HT1080 (cell line): ENCODE data around the gene P2RY2. TPM values are rescaled to one million over a fixed set of nuclear protein-coding genes. Genes with fewer than 3 reads are reported as not detected.

ENCODE experiments used
- DNase-seq: peaks from one replicate; pipeline ENCODE4 v3.0.0-alpha.2; 2015; ENCODE audit warnings: low read depth
- total RNA-seq: library from RNA; depleted of rRNA; stranded (reverse); fragments of >200 nt; shearing (Covaris generic); gene quantifications from 2 replicates; pipeline ENCODE4 v1.2.3, GENCODE V29; 2014

P2RY2 gene
- total RNA-seq, 1 experiment from 2014 or later: 0.05 TPM

- no peak for DNase-seq
Measured at GRCh38 chr11:73241300-73241699, 23.2 kb downstream of the P2RY2 start.

GRCh38 chr11:73242251-73243092, 24.4 kb downstream of the P2RY2 start:
- peak; percentile 80 for DNase-seq

DNA sequence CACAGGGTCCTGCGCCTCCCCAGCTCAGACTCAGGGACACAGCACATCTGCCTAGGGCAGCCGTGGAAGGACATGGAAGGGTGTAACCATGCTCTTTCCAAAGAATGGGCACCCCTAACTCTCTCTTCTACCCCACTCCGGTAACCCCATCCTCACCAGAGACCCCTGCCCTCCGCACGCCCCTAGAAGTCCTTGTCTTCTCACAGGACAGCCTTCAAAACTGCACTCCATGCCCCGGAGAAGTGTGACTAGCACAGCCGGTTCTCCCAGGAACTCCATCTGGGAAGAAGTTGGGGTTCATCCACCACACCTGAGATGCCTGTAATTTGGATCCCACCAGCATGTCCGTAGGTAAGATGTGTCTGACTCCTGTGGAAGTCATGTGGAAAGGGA, 25.0 kb downstream of the P2RY2 start:
- no peak for DNase-seq

GRCh38 chr11:73244589-73245240, 26.6 kb downstream of the P2RY2 start:
- no peak for DNase-seq

- DNase-seq: no peak
Measured at GRCh38 chr11:73245461-73245860, 27.4 kb downstream of the P2RY2 start.

GRCh38 chr11:73246303-73246702, 28.2 kb downstream of the P2RY2 start:
- DNase-seq: no peak

DNA sequence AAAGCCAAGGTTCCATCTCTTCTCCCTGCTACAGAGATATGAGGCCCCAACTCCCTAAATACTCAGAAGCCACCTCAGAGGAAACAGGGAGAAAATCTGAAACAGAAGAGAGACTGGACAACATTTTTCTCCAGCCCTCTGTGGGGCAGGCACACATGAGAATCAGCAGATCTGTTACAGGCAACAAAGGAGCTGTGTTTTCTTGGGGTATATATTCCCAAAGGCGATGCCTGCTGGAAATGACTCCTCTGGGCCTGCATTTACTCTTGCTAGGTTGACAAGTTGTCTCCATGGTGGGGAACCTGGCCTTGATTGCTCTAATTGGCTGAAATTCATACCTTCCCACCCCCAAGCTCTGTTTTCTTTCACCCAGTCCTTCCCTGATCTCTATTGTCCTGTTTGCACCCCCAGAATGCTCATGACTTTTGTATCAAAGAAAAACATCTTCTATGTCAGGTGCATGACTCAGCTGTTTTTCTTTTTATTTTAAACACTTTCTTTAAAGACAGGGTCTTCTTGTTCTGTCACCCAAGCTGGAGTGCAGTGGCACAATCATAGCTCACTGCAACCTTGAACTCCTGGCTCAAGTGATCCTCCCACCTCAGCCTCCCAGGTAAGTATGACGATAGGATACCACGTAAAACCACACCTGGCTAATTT, 30.6 kb downstream of the P2RY2 start:
- no peak for DNase-seq

DNA sequence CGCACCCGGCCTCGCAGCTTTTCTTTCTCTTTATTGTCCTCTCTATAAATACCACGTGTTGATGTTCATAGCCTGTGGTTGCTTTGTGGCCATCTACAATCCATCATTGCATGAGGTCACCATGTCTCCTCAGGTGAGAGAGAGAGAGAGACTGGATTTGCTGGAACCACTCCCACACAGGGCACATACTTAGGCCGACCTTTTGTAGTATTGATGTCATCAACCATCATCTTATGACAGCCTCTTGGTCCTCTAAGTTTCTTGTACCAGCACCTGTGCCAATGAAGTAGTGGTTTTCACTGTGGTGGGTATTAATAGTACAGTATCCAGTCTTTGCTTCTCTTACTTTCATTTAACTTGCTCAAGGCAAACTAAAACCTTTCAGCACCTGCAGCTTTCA, 31.2 kb downstream of the P2RY2 start:
- DNase-seq: peak; percentile 42

- no peak for DNase-seq
Measured at GRCh38 chr11:73249853-73250783, 32.0 kb downstream of the P2RY2 start.

DNA sequence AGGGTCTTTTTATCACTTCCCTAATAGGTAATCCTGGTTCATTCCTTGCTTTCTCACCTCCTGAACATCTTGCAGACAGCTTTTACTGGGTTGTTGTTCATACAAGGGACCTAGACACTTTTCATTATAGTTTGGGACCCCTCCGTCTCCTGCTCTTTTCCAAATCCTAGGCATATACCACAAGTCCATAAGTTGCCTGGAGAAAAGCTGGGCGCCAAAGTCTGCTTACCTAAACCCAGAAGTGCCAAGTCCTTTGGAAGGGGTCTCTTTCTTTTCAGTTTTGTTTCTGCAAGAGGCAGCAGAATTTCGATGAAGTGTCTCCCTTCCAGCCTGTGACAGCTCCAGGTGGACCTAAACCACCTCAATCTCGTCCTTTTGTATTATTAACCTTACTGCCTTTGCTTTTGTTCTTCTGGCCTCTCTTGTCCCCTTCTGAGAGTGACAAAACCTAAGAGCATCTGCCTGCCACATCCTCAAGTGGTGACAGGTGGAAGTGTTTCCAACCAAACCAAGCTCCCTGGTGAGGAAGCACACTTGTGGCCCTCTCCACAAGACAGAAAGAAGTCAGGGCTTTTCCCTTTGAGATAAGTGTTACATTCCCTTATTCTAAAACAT, 34.6 kb downstream of the P2RY2 start:
- DNase-seq: no peak

- DNase-seq: peak; percentile 93
Measured at GRCh38 chr11:73257342-73258103, 39.4 kb downstream of the P2RY2 start.

DNA sequence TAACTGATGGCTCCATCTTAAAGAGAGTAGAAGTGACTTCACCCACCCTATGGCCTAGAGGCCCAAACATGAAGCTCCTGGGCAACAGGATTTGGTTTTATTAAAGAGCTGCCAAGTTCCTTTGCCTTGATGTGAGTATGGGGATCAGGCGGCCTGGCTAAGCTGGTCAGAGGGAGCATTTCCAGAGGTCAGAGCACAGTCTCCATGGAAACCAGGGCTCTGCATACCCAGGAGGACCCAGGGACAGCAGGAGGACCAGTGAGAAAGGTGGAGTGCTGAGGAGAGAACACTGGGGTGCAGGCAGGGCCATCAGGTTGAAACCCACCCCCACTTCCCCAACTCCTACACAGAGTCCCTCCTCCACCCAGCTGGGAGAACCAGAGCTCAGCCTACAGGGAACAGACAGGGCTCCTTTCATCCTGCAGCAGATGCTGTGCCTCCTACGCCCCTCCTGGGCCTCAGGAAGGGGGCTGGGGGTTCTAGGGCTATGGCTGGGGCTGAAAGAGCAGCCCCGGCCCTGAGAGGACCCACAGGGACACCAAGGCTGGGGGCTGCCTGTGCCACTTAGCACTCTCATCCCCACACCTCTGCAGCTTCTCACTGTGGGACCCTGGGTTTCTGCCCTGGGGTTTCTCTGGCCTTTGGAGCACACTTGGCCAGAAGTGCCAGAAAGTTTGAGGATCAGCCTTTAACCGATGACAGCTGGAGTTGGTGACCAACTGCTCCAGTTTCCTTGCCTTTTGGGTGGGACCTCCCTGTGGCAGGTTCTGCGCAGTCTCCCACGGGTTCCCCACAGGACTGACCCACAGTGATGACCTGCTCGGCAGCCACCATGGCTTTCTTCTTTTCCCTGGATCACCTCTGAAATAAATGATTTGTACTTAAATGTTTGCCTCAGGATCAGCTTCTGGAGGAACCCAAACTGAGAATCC, 40.3 kb downstream of the P2RY2 start:
- DNase-seq: no peak

DNA sequence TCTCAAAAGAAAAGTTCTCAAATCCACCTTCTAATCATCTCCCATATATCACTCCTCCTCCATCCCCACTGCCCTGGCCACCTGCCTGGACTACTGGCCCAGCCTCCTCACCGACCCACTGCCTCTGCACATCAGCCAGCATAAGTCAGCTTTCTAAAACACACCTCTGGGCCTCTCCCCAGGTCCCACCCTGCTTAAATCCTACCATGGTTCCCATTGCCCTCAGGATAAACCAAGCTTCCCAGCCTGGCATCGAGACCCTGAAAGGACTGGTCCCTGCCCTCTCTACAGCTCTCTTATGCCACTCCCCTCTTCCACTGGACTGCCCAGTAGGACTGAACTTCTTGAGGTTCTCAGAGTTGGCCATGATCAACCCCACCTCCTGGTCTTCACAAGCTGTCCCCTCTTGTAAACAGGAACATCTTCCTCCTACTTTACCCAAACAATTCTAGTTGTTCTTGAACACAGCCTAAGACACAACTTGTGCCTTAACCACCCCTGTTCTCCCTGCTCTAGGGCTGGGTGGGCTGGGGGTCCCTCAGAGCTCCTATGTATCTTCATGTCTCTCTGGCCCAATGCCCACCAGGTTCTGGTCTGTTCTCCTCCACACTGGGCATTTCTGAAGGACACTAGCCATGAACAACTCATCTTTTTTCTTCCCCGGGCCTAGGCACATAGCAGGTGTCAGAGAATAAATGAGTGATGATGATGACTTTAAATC, 41.5 kb downstream of the P2RY2 start:
- DNase-seq: no peak

DNA sequence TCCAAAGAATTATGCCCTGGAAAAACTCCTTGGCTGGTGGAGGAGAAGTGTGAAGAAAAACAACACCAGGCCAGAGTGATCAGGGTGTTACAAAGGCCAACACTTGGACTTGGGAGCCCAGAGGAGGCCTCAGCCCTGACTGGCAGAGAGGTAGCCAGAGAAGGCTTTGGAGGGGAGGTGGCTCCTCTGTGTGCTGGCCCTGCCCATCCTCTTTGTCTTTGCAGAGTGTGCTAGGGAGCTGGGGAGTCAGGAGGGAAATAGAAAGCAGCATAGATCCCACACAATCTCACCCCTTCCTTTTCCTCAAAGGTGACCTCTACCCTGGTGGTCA, 42.0 kb downstream of the P2RY2 start:
- no peak for DNase-seq

- peak; percentile 48 for DNase-seq
Measured at GRCh38 chr11:73262851-73263495, 44.9 kb downstream of the P2RY2 start.

DNA sequence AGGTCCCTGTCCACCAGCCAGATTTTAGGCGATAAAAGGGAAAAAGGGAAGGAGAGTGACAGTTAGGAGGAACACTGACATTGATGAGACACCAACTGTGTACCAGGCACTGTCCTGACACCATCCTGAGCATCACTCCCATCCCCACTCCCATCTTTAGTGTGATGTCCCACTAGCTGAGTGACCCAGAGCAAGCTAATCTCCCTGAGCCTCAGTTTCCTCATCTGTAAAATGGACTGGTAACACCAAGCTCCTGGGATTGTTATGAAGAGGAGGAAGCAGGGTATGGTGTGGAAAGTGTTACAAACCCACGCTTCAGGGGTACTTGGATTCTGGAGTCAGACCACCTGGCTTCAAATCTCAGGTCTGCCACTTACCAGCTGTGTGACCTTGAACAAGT, 45.6 kb downstream of the P2RY2 start:
- DNase-seq: no peak

- no peak for DNase-seq
Measured at GRCh38 chr11:73265278-73265810, 47.3 kb downstream of the P2RY2 start.
